ENCODE measurements around the gene MMP24. TPM values are rescaled to one million over a fixed set of nuclear protein-coding genes. Genes with fewer than 3 reads are reported as not detected.

The MMP24 gene
- total RNA-seq, 1 donor from 2014 or later = not detected

DNA sequence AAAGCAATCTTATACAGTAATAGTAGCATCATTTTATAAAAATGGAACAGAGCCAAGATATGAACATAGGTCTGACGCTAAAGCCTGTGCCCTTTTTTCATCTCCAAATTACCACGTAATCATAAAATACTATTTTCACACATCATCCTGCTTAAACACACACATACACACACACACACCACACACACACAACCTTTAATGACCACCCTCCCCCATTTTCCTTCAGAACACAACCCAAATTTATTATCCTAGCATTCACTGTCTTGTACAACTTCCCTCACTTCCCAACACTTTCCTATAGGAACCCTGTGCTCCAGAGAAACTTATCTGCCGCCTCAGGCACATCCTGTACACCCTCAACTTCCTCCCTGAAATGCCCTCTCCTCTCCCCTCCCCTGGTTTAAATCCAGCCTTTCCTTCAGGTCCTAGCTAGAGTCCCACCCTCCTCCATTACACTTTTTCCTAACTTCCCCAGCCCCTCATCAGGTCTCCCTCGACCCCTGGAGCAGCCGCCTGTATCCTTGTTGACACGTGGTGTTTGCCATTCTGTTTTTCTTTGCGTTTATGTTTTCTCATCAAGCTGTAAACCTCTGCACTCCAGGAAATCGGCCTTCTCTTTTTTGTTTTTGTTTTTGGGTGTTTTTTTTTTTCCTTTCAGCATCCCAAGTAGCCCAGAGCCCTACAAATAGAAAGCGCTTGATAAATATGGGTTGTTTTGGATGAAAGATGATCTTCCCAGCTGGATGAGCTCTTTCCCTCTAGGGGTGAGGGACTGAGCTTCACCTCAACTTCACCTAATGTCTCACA lies 968 bp upstream of the MMP24 start:
- intact Hi-C loops (cut with micrococcal nuclease) = no loop called here
- Mint-ChIP-seq H3K27me3 (peaks cover 37% of the 10 kb centered on the region), H3K4me3 (peak overlapping the region; percentile 62), H3K9me3 (no peaks in the 10 kb centered on the region), H3K36me3 (ENCODE audit: low read depth) (no peaks in the 10 kb centered on the region), H3K4me1 (peaks cover 11% of the 10 kb centered on the region), H3K27ac (no peak overlapping the region)
- no peak for DNase-seq
- no peak for ATAC-seq (ENCODE audit: low read depth)
- TF ChIP-seq, protein P1, sequence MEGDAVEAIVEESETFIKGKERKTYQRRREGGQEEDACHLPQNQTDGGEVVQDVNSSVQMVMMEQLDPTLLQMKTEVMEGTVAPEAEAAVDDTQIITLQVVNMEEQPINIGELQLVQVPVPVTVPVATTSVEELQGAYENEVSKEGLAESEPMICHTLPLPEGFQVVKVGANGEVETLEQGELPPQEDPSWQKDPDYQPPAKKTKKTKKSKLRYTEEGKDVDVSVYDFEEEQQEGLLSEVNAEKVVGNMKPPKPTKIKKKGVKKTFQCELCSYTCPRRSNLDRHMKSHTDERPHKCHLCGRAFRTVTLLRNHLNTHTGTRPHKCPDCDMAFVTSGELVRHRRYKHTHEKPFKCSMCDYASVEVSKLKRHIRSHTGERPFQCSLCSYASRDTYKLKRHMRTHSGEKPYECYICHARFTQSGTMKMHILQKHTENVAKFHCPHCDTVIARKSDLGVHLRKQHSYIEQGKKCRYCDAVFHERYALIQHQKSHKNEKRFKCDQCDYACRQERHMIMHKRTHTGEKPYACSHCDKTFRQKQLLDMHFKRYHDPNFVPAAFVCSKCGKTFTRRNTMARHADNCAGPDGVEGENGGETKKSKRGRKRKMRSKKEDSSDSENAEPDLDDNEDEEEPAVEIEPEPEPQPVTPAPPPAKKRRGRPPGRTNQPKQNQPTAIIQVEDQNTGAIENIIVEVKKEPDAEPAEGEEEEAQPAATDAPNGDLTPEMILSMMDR (IDR thresholded peaks at IDR 0.05) = no peak
- POLR2A ChIA-PET = no interaction called here
- CTCF ChIA-PET = no interaction called here

- H3K27ac Mint-ChIP-seq = no peak overlapping the region
- ATAC-seq (ENCODE audit: low read depth) = peak; percentile 72
- intact Hi-C loops (cut with micrococcal nuclease) = no loop called here
- peaks cover 8% of the 10 kb centered on the region for H3K36me3 Mint-ChIP-seq (ENCODE audit: low read depth)
- peak overlapping the region; percentile 69 for H3K4me3 Mint-ChIP-seq
- no peaks in the 10 kb centered on the region for H3K9me3 Mint-ChIP-seq
- ChIA-PET CTCF (no interaction called here), POLR2A (interaction anchor here (0.8 to 1.0 kb wide), 2 partner anchors 51 to 57 kb away, joined by 3 read pairs; partner anchors contain the start of gene MMP24OS)
- TF ChIP-seq, protein P1 (IDR thresholded peaks at IDR 0.05) = no peak
- peak; percentile 36 for DNase-seq
- peaks cover 11% of the 10 kb centered on the region for H3K4me1 Mint-ChIP-seq
- H3K27me3 Mint-ChIP-seq = peaks cover 37% of the 10 kb centered on the region
Measured at GRCh38 chr20:35226884-35227681, 593 bp downstream of the MMP24 start.

GRCh38 chr20:35232575-35232974 lies 6.1 kb downstream of the MMP24 start:
- intact Hi-C loops (cut with micrococcal nuclease) = no loop called here
- Mint-ChIP-seq H3K4me3 (no peak overlapping the region), H3K27ac (no peak overlapping the region), H3K36me3 (ENCODE audit: low read depth) (peaks cover 33% of the 10 kb centered on the region), H3K9me3 (no peaks in the 10 kb centered on the region), H3K4me1 (no peaks in the 10 kb centered on the region), H3K27me3 (peaks cover 30% of the 10 kb centered on the region)
- CTCF ChIA-PET = no interaction called here
- TF ChIP-seq, protein P1 (IDR thresholded peaks at IDR 0.05) = no peak
- POLR2A ChIA-PET = no interaction called here
- no peak for ATAC-seq (ENCODE audit: low read depth)
- DNase-seq = no peak

- DNase-seq = no peak
- CTCF ChIA-PET = no interaction called here
- POLR2A ChIA-PET = no interaction called here
- TF ChIP-seq, protein P1 (IDR thresholded peaks at IDR 0.05) = no peak
- no peaks in the 10 kb centered on the region for H3K9me3 Mint-ChIP-seq
- no peak overlapping the region for H3K27ac Mint-ChIP-seq
- intact Hi-C loops (cut with micrococcal nuclease) = no loop called here
- H3K4me3 Mint-ChIP-seq = no peak overlapping the region
- no peak for ATAC-seq (ENCODE audit: low read depth)
- H3K36me3 Mint-ChIP-seq (ENCODE audit: low read depth) = peaks cover 31% of the 10 kb centered on the region
- no peaks in the 10 kb centered on the region for H3K4me1 Mint-ChIP-seq
- H3K27me3 Mint-ChIP-seq = peaks cover 14% of the 10 kb centered on the region
Measured at GRCh38 chr20:35235881-35236280, 9.4 kb downstream of the MMP24 start.

- peaks cover 22% of the 10 kb centered on the region for H3K36me3 Mint-ChIP-seq (ENCODE audit: low read depth)
- H3K4me1 Mint-ChIP-seq = no peaks in the 10 kb centered on the region
- H3K27ac Mint-ChIP-seq = no peak overlapping the region
- CTCF ChIA-PET = no interaction called here
- ATAC-seq (ENCODE audit: low read depth) (no peak), DNase-seq (no peak)
- H3K9me3 Mint-ChIP-seq = no peaks in the 10 kb centered on the region
- H3K27me3 Mint-ChIP-seq = peaks cover 16% of the 10 kb centered on the region
- TF ChIP-seq, protein P1 (IDR thresholded peaks at IDR 0.05) = no peak
- POLR2A ChIA-PET = no interaction called here
- intact Hi-C loops (cut with micrococcal nuclease) = no loop called here
- no peak overlapping the region for H3K4me3 Mint-ChIP-seq
Measured at GRCh38 chr20:35237486-35237885, 11.0 kb downstream of the MMP24 start.
